Fibroblast of skin of right biceps (primary cell): Measurements from ENCODE around the gene TRIM37.
"Not testable (repeated sequence)": the region's sequence is repeated elsewhere in the genome, so short reads cannot be mapped to it uniquely, and the experiment has no call there.

Source experiments
- DNase-seq: peaks from one replicate; pipeline ENCODE4 v3.0.0-alpha.2; 2013

TRIM37 gene

DNA sequence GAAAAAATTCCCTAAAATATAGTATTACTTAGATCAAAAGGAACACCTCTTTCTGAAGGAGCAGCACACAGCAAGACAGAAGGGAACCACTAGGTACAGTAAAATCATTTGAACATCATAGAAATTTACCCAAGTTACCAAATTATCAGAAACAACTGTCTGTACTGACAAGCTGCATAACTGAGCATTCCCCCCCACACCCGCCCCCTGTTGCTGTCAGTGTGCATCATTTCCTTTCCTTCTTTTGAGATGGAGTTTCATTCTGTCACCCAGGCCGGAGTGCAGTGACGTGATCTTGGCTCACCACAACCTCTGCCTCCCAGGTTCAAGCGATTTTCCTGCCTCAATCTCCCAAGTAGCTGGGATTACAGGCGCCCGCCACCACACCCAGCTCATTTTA lies 120.7 kb downstream of the TRIM37 start:
- DNase-seq: no peak

DNA sequence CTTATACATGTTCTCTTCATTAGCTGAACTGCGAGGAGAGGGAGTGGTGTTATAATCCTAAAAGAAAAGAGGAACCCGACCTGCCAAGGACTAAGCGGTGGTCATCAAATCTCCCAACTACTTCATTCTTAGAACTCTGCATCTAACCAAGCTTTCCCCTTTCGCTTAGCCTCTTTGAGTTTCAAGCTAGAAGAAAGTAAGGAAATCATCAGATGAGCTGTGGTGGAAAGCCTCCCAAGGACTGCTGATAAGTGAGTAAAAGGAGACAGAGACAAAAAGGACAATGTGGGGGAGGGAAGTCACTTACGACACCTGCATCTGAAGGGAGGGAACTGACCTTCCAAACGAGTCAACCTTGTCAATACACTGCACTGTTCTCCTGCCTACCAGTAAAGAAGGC lies 121.3 kb downstream of the TRIM37 start:
- DNase-seq: no peak

DNA sequence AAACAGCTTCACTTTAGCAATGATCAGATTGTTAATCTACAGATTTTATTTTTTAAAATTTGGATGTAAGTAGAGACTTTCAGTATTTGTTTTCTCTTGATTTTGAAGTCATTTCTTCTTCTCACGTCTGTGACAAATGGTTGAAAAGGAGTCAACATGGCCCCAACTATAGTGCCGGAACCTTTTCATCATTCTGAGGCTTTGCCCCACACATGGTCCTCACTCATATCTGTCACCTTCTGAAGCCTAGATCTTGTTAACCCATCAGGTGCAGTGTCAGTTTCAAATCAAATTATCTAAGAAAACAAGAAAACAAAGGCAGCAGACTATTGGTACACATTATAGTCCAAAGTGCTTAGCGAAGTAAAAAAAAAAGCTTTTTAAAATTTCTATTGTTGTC lies 124.1 kb downstream of the TRIM37 start:
- DNase-seq: no peak

DNA sequence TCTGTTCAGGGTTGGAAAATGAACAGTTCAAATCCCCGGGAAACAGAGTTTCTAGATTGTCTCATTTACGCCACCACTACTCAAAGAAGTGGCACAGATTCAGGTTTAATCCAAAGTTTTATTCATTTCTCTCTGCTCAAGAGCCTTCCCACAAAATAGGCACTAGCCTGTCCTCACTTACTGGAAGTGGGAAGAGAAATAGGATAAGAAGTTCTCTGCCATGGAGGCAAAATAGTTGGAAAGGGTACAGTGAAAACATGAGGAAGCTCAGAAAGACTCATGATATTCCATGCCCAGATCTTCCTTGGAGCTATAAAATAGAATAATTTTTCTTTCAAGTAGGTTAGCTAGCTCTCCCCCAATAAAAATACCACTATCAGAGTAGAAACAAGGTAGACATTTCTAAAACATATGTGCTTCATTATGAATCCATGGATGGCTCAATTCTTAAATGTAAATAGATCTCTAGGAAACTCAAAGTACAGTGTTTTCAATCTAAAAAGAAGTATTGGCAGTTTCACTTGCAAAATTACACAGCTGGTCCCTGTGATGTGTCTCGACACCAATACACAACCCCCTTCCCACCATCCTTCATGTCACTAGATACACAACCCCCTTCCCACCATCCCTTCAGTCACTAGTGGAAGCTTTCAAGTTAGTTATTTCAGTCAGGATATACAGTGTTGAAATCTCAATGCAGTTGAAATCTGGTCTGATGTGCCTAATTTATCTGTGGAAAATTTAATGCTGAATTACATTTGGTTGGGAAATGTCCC lies 125.8 kb downstream of the TRIM37 start:
- DNase-seq: no peak

DNA sequence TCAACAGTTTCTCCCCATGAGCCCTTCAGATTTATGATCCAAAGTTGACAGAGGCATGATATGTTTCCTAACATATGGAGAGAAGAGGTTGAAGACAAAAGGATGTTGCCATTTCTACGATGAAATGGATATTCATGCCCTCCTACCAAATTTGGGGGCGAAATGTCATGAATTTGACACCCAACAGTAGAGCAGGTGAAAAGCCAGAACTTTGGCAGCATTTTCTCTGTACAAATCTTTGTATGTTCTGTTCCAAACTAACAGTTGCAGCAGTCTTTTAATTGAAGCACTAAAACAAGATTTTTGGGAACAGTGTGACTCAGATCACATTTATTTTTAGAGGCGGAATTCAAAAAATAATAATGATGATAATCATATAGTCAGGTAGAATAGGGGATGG lies 130.1 kb downstream of the TRIM37 start:
- DNase-seq: no peak

DNA sequence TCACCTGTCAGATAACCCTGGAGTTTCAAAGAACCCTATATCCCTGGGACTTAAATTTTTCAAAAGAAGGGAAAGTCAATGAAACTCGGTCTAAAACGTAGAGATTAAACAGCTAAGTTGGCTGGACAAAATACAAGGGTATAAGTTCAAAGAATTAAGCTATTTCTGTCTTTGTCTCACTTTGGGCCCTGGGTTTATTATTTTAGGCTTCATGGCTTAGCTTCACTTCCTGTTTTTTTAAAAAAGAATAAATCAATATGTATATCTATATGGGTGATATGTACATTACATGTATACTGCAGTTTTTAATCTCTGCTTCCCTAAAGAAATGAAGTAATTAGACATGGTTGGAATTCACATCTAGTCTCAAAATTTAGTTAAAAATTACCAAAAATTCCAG lies 132.3 kb downstream of the TRIM37 start:
- no peak for DNase-seq

DNA sequence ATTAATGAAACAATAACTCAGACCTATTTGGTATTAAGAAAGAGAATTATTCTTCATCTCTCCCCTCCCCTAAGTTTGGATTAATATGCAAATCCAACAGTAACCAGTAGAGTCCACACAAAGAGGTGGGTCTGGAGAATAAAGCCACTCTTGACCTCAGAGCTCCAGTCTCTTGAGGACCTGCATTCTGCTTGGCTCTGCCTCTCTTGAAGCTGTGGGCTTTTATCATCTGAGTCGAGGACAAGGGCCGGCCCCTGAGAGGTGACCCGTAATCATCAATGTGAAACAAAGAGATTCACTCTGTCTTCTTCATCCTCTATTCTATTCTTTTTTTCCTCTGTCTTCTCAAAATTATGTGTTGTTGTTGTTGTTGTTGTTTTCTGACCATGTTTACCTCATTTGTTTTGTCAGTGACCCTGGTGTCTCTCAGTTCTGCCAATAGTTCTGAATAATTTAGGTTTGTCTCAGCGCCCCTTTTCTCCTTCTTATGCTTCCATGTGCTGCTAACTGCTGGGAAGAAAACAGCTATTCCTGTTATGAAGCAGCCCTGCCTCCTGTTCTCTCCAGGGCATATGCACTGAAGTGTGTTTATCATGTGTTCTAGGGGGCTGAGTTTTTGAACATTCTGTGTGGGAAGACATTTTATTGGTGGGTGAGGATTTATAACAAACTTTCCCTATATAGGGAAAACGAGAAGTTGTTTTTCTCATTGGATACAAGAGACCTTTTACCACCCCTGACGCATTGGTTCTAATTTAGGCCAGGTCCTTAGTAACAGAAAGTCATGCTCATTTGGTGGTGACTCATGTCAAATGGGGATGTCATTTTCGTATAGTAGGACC lies 135.8 kb downstream of the TRIM37 start:
- peak; percentile 46 for DNase-seq

DNA sequence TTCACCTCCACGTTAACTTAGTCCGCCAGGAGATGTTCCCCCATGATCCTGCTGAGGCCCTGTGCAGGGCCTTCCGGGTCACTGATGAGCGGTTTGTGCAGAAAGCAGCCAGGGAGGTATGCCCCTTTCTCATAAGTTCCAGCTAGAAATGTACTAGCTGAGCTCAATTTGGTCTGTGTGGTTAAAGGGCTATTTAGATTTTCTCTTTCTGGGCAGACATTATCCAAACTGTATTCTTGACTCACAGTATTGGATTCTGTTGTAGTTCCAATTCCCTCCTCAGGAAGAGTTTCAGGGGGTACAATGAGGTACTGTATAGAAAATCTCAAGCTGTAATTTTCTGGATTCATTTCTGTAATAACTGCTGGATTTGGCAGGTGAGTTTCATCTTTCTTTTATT lies 137.1 kb downstream of the TRIM37 start:
- DNase-seq: no peak

DNA sequence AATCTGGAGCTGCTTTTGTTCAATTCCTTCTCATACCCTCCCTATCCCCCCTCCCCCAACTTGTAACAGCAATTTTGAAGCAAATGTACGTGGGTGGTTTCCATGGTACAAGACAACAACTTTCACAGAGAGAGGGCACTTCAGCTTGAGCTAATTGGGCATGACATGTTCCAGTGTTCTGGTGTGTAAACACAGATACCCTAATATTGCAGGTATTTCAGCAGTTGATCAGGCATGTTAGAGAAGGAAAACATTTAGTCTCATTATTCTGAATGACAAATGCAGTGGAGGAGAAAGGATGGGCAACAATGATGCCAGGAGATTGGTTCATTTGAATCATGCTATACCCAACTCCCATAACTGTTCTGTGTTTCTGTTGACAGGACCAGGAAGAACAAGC lies 137.5 kb downstream of the TRIM37 start:
- DNase-seq: no peak

DNA sequence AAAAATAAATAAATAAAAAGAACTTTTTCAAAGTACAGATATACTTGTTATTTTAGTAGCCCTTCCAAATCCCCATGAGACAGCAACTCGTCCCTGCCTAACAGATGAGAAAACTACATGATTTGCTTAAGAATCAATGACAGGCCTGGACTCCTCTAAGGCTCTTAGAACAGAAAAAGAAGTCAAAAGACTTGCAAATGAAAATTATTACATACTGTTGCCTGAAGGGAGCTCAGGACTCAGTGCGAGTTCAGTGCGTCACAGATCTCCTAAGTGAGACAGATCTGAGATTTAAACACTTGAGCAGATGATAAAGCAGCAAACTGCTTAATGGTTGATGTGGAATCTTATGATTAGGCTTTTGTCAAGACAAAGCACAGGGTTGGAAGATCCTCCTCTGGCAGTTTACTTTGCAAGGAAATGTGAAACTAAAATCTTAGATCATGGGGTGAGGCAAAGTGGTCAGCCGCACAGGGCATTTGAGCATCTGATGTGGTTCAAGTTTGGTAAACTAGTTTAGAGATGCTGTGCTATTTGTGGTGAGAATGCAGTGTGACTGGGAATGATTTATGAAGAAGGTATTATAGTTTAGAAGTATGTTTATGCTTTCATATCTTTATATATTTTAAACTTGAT lies 138.1 kb downstream of the TRIM37 start:
- DNase-seq: no peak

DNA sequence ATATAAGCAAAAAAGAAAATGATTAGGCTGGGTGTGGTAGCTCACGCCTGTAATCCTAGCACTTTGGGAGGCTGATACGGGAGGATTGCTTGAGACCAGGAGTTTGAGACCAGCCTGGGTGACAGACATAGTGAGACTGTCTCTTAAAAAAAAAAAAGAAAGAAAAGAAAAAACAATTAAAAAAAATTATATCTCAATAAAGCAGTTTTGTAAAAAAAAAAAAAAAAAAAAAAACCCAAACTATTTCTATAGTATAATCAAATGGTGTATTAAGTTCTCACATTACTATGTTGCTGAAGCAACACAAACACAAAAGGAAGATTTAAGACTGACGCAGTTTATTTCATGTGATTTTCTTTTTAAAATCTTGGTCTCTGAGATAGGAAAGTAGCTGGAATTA lies 140.5 kb downstream of the TRIM37 start:
- no peak for DNase-seq

DNA sequence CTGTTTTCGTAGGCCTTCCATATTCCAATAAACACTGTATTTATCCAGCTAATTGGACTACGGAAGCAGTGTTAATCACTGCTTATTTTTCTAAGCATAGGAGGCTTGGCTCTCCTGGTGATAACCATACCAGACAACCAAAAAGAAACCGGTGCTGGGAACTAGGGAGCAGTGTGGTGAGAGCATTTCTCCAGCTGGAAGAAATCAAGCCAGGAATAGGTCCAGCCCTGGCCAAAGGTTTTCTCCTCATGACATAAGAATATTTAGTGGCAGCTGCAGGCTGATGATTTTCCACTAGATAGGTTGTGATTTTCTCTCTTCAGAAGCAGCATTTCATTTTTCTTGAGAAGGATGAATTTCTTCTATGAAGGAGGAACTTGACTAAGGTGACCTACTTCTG lies 141.5 kb downstream of the TRIM37 start:
- no peak for DNase-seq

DNA sequence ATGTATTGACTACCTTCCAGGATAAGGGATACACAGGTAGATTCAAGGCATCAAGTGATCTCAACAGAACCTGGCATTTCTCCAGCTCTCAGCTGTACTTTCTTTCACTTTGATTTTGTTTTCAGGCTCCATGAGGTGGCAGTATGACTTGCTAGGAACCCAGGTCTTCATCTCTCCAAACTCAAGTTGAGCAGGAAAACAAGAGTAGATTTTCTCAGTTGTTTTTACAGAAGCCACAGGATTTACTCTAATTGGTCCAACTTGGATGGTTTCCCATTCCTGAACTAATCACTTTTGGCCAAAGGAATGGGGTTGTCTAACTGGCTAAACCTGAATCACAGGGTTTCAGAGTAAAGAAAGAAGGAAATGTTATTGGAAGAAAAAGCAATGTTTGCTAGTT lies 146.6 kb downstream of the TRIM37 start:
- DNase-seq: peak; percentile 61

DNA sequence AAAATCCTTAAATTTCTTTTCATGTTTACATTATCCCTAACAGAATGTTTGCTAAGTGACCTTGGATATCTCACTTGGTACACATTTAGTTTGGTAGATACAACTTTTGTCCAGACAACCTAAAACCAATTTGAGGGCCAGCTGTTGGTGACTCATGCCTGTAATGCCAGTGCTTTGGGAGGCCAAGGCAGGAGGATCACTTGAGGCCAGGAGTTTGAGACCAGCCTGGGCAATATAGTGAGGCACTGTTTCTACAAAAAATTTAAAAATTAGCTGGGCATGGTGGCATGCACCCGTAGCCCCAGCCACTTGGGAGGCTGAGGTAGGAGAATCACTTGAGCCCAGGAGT lies 149.0 kb downstream of the TRIM37 start:
- DNase-seq: not testable (repeated sequence)

DNA sequence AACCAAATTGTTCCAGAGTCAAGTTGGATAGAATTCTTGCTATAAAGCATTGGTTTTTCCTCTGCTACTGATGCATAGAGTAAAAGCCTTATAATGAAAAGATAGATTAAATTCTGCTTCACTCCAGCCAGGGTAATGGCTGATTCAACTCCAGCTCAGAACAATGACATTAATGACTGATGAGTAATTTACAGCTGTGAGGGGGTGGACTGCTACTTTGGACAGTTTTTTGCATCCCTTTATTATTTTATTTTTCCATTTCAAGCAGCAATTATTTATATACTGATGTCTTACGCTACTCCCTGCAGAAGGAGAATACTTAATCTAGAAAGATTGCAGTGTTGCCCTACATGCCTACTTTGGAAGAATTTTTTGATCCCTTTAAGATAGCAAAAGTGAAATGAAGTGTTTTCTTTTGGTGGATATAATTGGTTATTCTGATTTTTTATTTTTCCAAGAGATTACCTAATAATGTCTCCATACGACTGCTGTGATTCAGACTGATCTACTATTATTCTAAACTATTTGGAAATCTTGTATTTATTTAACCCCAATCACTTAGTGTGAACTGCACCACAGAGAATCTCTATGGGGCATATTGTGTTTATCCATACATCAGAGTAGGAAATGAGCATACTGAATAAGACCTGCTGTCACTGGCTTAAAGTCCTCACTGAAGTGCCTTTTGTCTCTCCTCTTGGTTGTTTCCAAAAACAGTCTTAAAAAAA lies 149.5 kb downstream of the TRIM37 start:
- peak; percentile 53 for DNase-seq

DNA sequence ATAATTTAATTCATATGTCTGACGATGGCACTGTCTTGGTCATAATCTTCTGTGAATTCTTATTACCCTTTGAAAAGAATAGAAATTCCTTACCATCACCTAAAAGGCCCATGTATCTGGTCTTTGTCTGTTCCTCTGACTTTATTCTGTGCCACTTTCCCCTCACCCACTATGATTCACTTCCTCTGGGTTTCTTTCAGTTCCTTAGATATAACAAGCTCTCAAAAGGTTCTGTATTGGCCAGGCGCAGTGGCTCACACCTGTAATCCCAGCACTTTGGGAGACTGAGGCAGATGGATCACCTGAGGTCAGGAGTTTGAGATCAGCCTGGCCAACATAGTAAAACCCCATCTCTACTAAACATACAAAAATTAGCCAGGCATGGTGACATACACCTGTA lies 152.3 kb downstream of the TRIM37 start:
- not testable (repeated sequence) for DNase-seq

DNA sequence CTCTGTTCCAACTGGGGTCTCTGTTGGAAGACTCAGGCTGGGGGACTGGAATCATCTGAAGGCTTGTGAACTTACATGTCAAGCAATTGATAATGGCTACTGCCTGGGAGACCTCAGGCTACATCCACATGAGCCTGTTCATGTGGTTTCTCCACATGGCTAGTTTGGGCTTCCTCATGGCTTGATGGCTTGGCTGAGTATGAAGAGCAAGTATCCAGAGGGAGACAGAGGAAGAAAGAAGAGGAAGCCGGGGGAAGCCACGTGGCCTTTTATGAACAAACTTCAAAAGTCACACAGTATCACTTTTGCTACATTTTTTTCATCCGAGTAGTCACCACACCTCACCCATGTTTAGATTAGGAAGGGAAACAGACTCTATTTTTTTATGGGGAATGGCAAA lies 158.9 kb downstream of the TRIM37 start:
- no peak for DNase-seq

DNA sequence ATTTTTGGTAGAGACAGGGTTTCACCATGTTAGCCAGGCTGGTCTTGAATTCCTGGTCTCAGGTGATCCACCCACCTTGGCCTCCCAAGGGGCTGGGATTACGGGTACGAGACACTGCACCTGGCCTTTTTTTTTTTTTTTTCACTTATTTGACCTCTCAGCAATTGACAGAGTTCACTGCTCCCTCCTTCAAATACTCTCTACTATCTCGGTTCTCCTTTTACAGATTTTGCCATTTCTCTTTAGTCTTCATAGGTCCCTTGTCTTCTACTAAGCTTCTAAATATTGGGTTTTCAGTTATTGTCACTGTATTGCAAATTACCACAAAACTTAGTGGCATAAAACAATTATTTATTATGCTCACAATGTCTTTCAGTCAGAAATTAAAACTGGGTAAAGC lies 159.3 kb downstream of the TRIM37 start:
- DNase-seq: no peak

DNA sequence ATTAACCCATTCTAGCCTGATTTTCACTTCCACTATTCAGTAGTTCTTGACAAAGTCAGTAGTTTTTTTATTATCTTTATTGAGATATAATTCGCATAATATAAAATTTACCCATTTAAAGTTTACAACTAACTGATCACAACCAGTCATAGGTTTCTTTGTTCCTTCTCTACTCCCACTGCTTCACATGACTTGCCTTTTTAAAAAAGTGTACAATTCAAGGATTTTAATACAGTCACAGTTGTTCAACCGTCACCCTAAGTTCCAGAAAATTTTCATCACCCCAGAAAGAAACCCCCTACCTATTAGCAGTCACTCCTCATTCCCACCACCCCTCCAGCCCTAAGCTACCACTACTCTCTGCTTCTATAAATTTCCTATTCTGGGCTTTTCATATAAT lies 162.5 kb downstream of the TRIM37 start:
- no peak for DNase-seq

DNA sequence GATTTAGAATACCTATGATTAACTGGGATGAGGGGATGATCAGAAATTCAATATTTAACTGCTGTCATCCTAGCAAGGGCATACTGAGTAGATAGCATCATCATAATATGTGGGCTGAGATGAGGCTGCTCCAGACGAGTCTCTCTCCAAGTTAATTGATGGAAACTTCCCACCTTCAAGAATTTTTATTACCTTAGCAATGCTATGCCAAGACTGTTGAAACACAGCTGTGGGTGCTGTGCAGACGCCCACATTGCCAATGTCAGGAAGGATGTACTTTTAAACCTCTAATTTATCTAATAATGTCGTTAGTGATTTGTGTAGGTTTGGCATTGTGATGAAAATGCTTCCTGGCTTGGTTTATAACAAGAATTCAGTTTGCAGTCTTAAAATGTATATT lies 170.4 kb downstream of the TRIM37 start:
- no peak for DNase-seq

DNA sequence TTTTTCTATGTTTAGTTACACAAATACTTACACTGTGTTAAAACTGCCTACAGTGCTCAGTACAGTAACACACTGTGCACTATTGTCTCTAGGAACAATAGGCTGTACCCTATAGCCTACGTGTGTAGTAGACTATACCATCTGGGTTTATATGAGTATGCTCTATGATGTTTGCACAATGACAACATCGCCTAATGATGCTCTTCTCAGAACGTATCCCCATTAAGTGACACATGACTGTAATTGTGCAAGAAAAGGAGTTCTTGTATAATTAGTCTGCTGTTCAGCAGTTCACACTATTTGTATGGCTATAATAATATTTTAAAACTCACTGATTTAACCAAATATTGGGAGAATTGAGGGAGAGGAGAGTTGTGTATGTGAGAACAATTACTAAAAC lies 173.7 kb downstream of the TRIM37 start:
- DNase-seq: no peak
